ENCODE results near the gene MSS51.

GRCh38 chr10:73439055-73439454 lies 5.7 kb upstream of the MSS51 start:
- TF ChIP-seq MYC (IDR thresholded peaks at IDR 0.05; ENCODE audit: low read depth, low read length) (no peak), CTCF (IDR thresholded peaks at IDR 0.05; ENCODE audit: low read depth, low read length) (no peak), MAX (IDR thresholded peaks at IDR 0.05; ENCODE audit: low read depth, low read length) (no peak)

All from NB4 (cell line).